Stimulated activated effector memory CD8-positive, alpha-beta T cell treated with anti-CD3 and anti-CD28 coated beads, Interleukin-12 subunit alpha, Interleukin-12 subunit beta, amount 100 ng/mL, for 72 hours (primary cell): ENCODE measurements around the gene ZNF74.
"Not testable (repeated sequence)": the region's sequence is repeated elsewhere in the genome, so short reads cannot be mapped to it uniquely, and the experiment has no call there.

ENCODE experiments used
- ATAC-seq: fragments of 150-1000 bp; cut with Tn5 transposase; 2 replicates; pipeline ENCODE4 v1.10.0; 2021
- DNase-seq, 2 donors: peaks; one replicate each; pipeline ENCODE4 v3.0.0; 2021 to 2022; ENCODE audit warnings: low spot score in 2 of 2
- H3K27ac Mint-ChIP-seq: one replicate; pipeline ENCODE4 v1.8.0; 2022; ENCODE audit warnings: mild to moderate bottlenecking, mixed read lengths
- H3K36me3 Mint-ChIP-seq: one replicate; pipeline ENCODE4 v1.8.0; 2022; ENCODE audit warnings: mild to moderate bottlenecking, mixed read lengths
- H3K4me1 Mint-ChIP-seq: one replicate; pipeline ENCODE4 v1.8.0; 2022; ENCODE audit warnings: mixed read lengths
- H3K4me3 Mint-ChIP-seq: one replicate; pipeline ENCODE4 v1.8.0; 2022; ENCODE audit warnings: mild to moderate bottlenecking, mixed read lengths
- H3K9me3 Mint-ChIP-seq: one replicate; pipeline ENCODE4 v1.8.0; 2022; ENCODE audit warnings: mixed read lengths

The ZNF74 gene

GRCh38 chr22:20449819-20450550, 56.0 kb downstream of the ZNF74 start:
- no peak for ATAC-seq
- DNase-seq, result no peak
- no peak overlapping the region for H3K4me3 Mint-ChIP-seq
- H3K4me1 Mint-ChIP-seq, result no peaks in the 10 kb centered on the region
- no peak overlapping the region for H3K27ac Mint-ChIP-seq
- peaks cover 25% of the 10 kb centered on the region for H3K36me3 Mint-ChIP-seq
- no peaks in the 10 kb centered on the region for H3K9me3 Mint-ChIP-seq

- DNase-seq (no peak), ATAC-seq (no peak)
- H3K27ac Mint-ChIP-seq, result no peak overlapping the region
- H3K9me3 Mint-ChIP-seq, result no peaks in the 10 kb centered on the region
- peaks cover under 1% of the 10 kb centered on the region for H3K4me1 Mint-ChIP-seq
- no peak overlapping the region for H3K4me3 Mint-ChIP-seq
- peaks cover 24% of the 10 kb centered on the region for H3K36me3 Mint-ChIP-seq
These were observed 56.6 kb downstream of the ZNF74 start for GRCh38 chr22:20450551-20450906.

- not testable (repeated sequence) for ATAC-seq, H3K27ac Mint-ChIP-seq, H3K4me3 Mint-ChIP-seq, H3K4me1 Mint-ChIP-seq, H3K9me3 Mint-ChIP-seq, DNase-seq
- H3K36me3 Mint-ChIP-seq, result peaks cover 25% of the 10 kb centered on the region
These were observed 57.3 kb downstream of the ZNF74 start for GRCh38 chr22:20451129-20451778.

GRCh38 chr22:20451920-20452319, 58.0 kb downstream of the ZNF74 start:
- no peak overlapping the region for H3K4me3 Mint-ChIP-seq
- no peak overlapping the region for H3K27ac Mint-ChIP-seq
- ATAC-seq (no peak), DNase-seq (no peak)
- peaks cover 22% of the 10 kb centered on the region for H3K36me3 Mint-ChIP-seq
- peaks cover 13% of the 10 kb centered on the region for H3K4me1 Mint-ChIP-seq
- no peaks in the 10 kb centered on the region for H3K9me3 Mint-ChIP-seq

- peaks cover 22% of the 10 kb centered on the region for H3K36me3 Mint-ChIP-seq
- no peaks in the 10 kb centered on the region for H3K9me3 Mint-ChIP-seq
- no peak overlapping the region for H3K27ac Mint-ChIP-seq
- no peak for DNase-seq
- ATAC-seq, result no peak
- H3K4me3 Mint-ChIP-seq, result no peak overlapping the region
- peaks cover 13% of the 10 kb centered on the region for H3K4me1 Mint-ChIP-seq
These were observed 59.3 kb downstream of the ZNF74 start for GRCh38 chr22:20453222-20453621.

- no peak for ATAC-seq
These were observed 61.7 kb downstream of the ZNF74 start for GRCh38 chr22:20455709-20456063.

GRCh38 chr22:20456064-20456721, 62.2 kb downstream of the ZNF74 start:
- DNase-seq (peak; percentile 68 to 82), ATAC-seq (peak; percentile 91)
- Mint-ChIP-seq H3K4me3 (no peak overlapping the region), H3K4me1 (peaks cover 27% of the 10 kb centered on the region), H3K9me3 (no peaks in the 10 kb centered on the region), H3K27ac (no peak overlapping the region), H3K36me3 (peaks cover 22% of the 10 kb centered on the region)

More at GRCh38 chr22:20455709-20456063, 61.7 kb downstream of the ZNF74 start:
- Mint-ChIP-seq H3K4me1 (peaks cover 27% of the 10 kb centered on the region), H3K9me3 (no peaks in the 10 kb centered on the region), H3K4me3 (no peak overlapping the region), H3K36me3 (peaks cover 22% of the 10 kb centered on the region), H3K27ac (no peak overlapping the region)
- DNase-seq, result no peak

- ATAC-seq (no peak), DNase-seq (no peak)
- H3K9me3 Mint-ChIP-seq, result no peaks in the 10 kb centered on the region
- H3K27ac Mint-ChIP-seq, result no peak overlapping the region
- H3K36me3 Mint-ChIP-seq, result peaks cover 22% of the 10 kb centered on the region
- H3K4me3 Mint-ChIP-seq, result no peak overlapping the region
- peaks cover 27% of the 10 kb centered on the region for H3K4me1 Mint-ChIP-seq
These were observed 62.7 kb downstream of the ZNF74 start for GRCh38 chr22:20456722-20457076.

GRCh38 chr22:20457506-20458240, 63.7 kb downstream of the ZNF74 start:
- DNase-seq, result no peak
- Mint-ChIP-seq H3K4me1 (peaks cover 27% of the 10 kb centered on the region), H3K4me3 (no peak overlapping the region), H3K36me3 (peaks cover 22% of the 10 kb centered on the region), H3K27ac (no peak overlapping the region), H3K9me3 (no peaks in the 10 kb centered on the region)
- ATAC-seq, result no peak
